NK-92 (cell line): ENCODE measurements around the gene MTHFD2L.
"Not testable (repeated sequence)": the region's sequence is repeated elsewhere in the genome, so short reads cannot be mapped to it uniquely, and the experiment has no call there.

ENCODE experiments used
- DNase-seq: peaks from one replicate; lab custom pipeline; 2025; ENCODE audit not compliant: unreplicated experiment; lab: John Stamatoyannopoulos, UW

MTHFD2L gene

DNA sequence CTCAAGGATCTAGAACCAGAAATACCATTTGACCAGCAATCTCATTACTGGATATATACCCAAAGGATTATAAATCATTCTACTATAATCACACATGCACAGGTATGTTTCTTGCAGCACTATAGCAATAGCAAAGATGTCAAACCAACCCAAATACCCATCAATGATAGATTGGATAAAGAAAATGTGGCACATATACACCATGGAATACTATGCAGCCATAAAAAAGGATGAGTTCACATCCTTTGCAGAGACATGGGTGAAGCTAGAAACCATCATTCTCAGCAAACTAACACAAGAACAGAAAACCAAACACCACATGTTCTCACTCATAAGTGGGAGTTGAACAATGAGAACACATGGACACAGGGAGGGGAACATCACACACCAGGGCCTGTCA lies 25.7 kb upstream of the MTHFD2L start:
- DNase-seq, result not testable (repeated sequence)

- DNase-seq, result no peak
These were observed 25.0 kb upstream of the MTHFD2L start for GRCh38 chr4:74132944-74133343.

- DNase-seq, result no peak
These were observed 24.0 kb upstream of the MTHFD2L start for GRCh38 chr4:74133786-74134499.

DNA sequence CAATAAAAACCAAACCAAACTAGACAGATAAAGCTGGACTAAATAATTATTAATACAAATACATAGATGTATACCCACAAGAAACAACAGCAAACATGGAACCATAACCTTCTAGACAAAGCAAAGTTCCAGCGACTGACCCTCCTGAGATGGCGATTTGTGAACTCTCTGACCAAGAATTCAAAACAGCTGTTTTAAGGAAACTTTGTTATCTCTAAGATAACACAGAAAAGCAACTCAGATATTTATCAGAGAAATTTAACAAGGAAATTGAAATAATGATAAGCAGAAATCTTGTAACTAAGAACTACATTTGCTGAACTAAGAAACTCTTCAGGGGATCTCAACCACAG lies 23.4 kb upstream of the MTHFD2L start:
- DNase-seq, result no peak

- no peak for DNase-seq
These were observed 11.3 kb upstream of the MTHFD2L start for GRCh38 chr4:74146581-74147129.

DNA sequence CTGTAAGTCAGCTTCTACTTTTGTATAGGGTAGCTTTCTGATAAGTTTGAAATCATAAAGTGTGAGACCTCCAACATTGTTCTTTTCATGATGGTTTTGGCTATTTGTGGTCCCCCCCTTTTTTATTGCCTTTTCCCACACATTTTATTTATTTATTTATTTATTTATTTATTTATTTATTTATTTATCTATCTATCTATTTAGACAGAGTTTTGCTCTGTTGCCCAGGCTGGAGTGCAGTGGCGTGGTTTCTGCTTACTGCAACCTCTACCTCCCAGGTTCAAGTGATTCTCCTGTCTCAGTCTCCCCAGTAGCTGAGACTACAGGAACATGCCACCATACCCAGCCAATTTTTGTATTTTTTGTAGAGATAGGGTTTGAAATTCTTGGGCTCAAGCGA lies 9.7 kb upstream of the MTHFD2L start:
- DNase-seq, result no peak

- no peak for DNase-seq
These were observed 5.1 kb upstream of the MTHFD2L start for GRCh38 chr4:74152836-74153235.

- no peak for DNase-seq
These were observed 1.4 kb upstream of the MTHFD2L start for GRCh38 chr4:74156521-74156920.

- no peak for DNase-seq
These were observed 764 bp upstream of the MTHFD2L start for GRCh38 chr4:74157154-74157553.

DNA sequence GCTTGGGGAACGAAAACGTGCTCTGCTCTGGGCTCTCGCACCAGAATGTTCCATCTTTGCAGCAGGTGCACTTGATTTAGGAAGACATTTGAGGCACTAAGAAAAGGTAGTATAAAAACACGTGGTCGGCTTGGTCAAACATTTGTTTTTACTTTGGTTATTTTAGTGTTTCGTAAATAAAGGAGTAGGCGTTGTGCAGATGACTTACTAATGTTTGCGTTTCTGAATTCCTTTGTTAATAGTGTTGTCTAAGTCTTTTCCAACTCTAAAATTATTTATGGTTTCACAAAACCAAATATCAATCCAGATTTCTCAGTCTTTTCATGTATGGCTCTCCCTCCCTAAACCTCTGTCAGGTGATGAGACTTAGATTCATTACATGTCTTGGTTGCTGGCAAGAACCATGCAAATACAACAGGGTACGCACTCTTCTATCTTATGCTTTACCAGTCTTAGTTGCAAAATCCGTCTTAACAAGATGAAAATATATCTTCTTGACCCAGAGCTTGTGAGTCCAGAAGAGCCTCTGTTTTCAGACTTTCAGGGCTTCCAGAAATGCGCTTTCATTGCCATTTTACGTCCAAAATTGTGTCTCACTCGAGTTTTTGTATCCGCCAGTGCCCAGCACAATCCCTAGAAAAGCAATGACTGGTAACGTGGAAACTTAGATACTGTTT lies 686 bp downstream of the MTHFD2L start:
- no peak for DNase-seq

DNA sequence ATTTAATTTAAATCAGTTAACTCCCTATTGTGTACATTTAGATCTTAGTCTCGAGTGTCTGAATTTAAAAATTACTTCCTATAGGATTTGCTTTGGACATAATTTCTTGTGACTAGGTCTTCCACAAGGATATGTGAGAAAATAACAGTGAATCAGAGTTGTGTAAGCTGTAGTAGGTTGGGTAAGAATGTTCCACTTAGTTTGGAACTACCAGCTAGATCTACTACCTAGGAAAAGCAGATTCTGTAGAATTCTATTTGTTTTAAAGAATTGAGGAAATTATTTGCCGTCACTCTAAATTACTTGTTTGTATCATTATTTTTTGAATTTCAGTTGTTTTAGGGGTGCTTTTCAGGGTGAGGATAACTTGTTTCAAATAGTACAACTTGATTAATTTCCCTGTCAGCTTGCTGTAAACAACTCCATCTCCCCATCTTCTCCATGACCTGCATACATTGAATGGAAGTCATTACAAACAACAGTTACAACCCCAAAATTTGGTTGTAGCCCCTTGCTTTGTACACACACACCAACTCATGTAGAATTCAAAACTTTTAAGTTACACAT lies 1.3 kb downstream of the MTHFD2L start:
- DNase-seq, result no peak

DNA sequence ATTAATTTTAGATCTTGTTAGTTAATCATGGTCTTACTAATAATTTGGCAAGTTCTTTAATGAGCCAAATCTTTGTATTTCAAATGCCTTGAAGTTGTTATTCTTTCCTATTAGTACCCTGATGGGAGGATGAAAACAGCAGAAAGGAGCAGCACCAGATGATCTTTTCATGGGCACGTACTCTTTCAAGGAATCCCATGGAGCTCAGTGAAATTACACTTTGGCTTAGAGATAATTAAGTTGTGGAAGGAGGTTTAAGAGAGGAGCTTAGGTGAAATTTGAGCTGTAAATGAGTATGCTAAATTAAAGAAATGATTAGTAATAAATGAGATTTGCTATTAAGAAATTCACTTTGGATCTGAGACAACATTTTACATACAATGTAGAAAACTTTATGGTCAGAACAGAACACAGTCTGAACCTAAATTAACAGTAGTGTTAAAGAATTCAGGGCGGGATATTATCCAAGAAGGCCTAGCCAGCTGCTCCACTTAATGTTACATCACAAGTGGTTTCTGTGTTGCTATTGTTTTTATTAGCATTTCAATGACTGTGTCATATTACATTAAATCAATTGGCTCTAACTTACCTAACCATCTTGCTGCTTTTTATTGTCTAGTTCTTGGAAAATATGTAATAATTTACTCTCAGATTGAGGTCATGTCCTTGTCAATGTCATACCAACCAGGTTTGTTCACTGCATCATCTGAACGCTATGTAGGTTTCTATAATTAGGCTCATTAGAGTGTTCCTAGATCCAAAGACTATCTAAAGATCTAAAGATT lies 3.9 kb downstream of the MTHFD2L start:
- no peak for DNase-seq

DNA sequence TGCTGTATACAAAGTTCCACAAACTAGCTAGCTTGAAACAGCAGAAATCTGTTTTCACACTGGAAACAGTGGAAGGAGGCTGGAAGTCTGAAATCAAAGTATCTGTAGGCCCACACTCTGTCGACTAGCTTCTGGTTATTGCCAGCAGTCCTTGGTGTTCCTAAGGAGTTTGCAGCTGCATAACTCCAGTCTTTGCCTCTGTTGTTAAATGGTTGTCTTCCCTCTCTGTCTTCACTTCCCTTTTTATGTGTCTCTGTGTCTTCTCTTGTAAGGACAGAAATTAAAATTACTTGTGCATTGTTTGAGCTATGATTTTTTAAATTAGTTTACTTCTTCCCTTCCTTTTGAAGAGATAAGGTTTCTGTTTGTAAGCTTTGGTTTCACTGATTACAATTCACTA lies 8.2 kb downstream of the MTHFD2L start:
- no peak for DNase-seq

GRCh38 chr4:74166818-74167217 lies 8.9 kb downstream of the MTHFD2L start:
- DNase-seq, result no peak

DNA sequence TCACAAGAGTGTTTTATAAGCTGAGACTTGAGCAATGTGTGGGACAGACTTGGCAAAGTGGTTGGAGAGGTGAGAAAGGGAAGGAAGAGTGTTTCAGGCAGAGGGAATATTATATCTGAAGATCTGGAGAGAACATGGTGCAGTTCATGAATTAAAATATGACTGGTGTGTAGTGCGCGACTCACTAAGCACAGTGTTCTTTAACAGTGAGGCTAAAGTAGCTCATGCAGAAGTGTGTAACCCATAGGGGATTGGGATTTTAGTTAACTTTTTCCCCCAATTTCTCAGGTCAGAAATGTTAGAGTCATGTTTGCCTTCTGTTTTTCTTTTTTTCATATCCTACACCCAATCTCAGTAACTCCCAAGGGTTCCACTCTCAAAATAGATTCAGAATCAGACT lies 9.7 kb downstream of the MTHFD2L start:
- DNase-seq, result no peak

- DNase-seq, result no peak
These were observed 10.9 kb downstream of the MTHFD2L start for GRCh38 chr4:74168841-74169240.

DNA sequence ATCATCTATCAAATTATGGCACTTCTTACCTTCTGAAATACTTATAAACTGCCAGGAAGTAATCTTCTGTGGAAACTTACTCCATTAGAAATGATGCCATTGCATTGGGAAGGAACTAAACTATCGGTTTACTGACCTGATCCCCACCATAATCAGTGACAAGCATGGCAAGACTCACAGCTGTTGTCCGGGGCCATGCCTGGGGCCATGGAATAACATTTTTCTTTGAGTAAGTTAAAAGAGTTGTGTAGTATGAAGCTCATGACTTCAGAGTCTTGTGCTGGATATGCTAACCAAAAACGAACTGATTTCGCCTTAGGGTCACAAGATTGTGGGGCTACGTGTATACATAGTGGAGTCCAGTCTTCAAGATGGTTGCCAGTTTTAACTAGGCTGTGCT lies 15.4 kb downstream of the MTHFD2L start:
- no peak for DNase-seq

GRCh38 chr4:74174421-74174820 lies 16.5 kb downstream of the MTHFD2L start:
- DNase-seq, result no peak

GRCh38 chr4:74174941-74175340 lies 17.0 kb downstream of the MTHFD2L start:
- no peak for DNase-seq

DNA sequence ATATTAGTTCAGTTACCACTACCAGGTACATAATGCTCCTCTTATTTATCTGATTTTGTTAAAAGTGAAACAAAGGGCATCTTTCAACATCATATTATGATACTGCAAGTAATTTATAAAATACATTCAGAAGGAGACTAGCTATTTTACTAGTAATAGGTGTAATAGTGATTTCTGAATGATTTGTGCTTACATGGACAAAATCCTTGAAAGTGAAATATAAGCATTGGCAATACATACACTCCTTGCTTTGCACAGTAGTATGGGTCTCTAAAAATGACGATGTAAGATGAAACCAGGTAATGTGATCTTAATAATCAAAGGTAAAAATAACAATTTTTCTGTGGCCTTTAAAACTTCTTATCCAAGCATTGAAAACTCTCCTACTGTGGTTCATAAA lies 17.5 kb downstream of the MTHFD2L start:
- DNase-seq, result no peak

- no peak for DNase-seq
These were observed 20.9 kb downstream of the MTHFD2L start for GRCh38 chr4:74178798-74179197.

- no peak for DNase-seq
These were observed 23.3 kb downstream of the MTHFD2L start for GRCh38 chr4:74181219-74181618.
